Neural progenitor cell (in vitro differentiated cells): ENCODE measurements around the gene ZNF346. TPM values are rescaled to one million over a fixed set of nuclear protein-coding genes. Genes with fewer than 3 reads are reported as not detected.

Experiments
- DNase-seq: peaks from one replicate; pipeline ENCODE4 v3.0.0-alpha.2; 2016; ENCODE audit warnings: low spot score
- H2AFZ ChIP-seq: fragments of 200-600 bp; sonication (generic); replicated peaks from 2 replicates; pipeline ENCODE4 v1.6.1; 2016; ENCODE audit warnings: antibody characterized with exemption
- H3F3A ChIP-seq: fragments of 200-600 bp; sonication (generic); 2 replicates; pipeline ENCODE4 v1.6.1; 2016; ENCODE audit warnings: antibody characterized with exemption, low read depth
- H3K27ac ChIP-seq: fragments of 200-600 bp; sonication (generic); 2 replicates; pipeline ENCODE4 v1.5.1; 2016; ENCODE audit warnings: mild to moderate bottlenecking
- H3K27me3 ChIP-seq: fragments of 200-600 bp; sonication (generic); 2 replicates; pipeline ENCODE4 v1.6.1; 2016; ENCODE audit warnings: mild to moderate bottlenecking, moderate library complexity
- H3K36me3 ChIP-seq: fragments of 200-600 bp; sonication (generic); 2 replicates; pipeline ENCODE4 v1.5.1; 2016
- H3K4me1 ChIP-seq: fragments of 200-600 bp; sonication (generic); 2 replicates; pipeline ENCODE4 v1.6.1; 2016; ENCODE audit warnings: mixed run types
- H3K4me2 ChIP-seq: fragments of 200-600 bp; sonication (generic); 2 replicates; pipeline ENCODE4 v1.6.1; 2016
- H3K4me3 ChIP-seq: fragments of 200-600 bp; sonication (generic); 2 replicates; pipeline ENCODE4 v1.5.1; 2016
- H3K79me2 ChIP-seq: fragments of 200-600 bp; sonication (generic); 2 replicates; pipeline ENCODE4 v1.6.1; 2016; ENCODE audit warnings: low read depth
- H3K9ac ChIP-seq: fragments of 200-600 bp; sonication (generic); 2 replicates; pipeline ENCODE4 v1.6.1; 2016
- H3K9me3 ChIP-seq: fragments of 200-600 bp; sonication (generic); 2 replicates; pipeline ENCODE4 v1.5.1; 2016; ENCODE audit warnings: low read depth
- H4K20me1 ChIP-seq: fragments of 200-600 bp; sonication (generic); 2 replicates; pipeline ENCODE4 v1.6.1; 2016; ENCODE audit warnings: low read depth
- H3K27ac Mint-ChIP-seq: 3 replicates; pipeline ENCODE4 v1.8.0; 2021; ENCODE audit warnings: mixed read lengths
- H3K27me3 Mint-ChIP-seq: 2 replicates; pipeline ENCODE4 v1.8.0; 2022; ENCODE audit warnings: low read depth, mild to moderate bottlenecking, inconsistent platforms, moderate library complexity, mixed read lengths; ENCODE audit not compliant: insufficient read depth
- H3K36me3 Mint-ChIP-seq: 3 replicates; pipeline ENCODE4 v1.8.0; 2021; ENCODE audit warnings: mixed read lengths
- H3K4me1 Mint-ChIP-seq: 3 replicates; pipeline ENCODE4 v1.8.0; 2021; ENCODE audit warnings: mixed read lengths
- H3K4me3 Mint-ChIP-seq: 3 replicates; pipeline ENCODE4 v1.8.0; 2021; ENCODE audit warnings: mild to moderate bottlenecking, moderate library complexity, mixed read lengths
- H3K9me3 Mint-ChIP-seq: 3 replicates; pipeline ENCODE4 v1.8.0; 2020; ENCODE audit warnings: mixed read lengths
- CTCF ChIP-seq: fragments of 200-600 bp; sonication (generic); IDR thresholded peaks from 2 replicates; pipeline ENCODE4 v1.5.1; 2017; ENCODE audit warnings: antibody characterized with exemption, mild to moderate bottlenecking
- EZH2 ChIP-seq: fragments of 200-600 bp; sonication (generic); IDR thresholded peaks from 2 replicates; pipeline ENCODE4 v1.6.1; 2017; ENCODE audit warnings: antibody characterized with exemption, mild to moderate bottlenecking, moderate library complexity
- EZH2phosphoT487 ChIP-seq: fragments of 200-600 bp; sonication (generic); IDR thresholded peaks from 2 replicates; pipeline ENCODE4 v1.6.1; 2017; ENCODE audit warnings: antibody characterized with exemption
- total RNA-seq: library from RNA; depleted of rRNA; stranded (reverse); fragments of >200 nt; gene quantifications from 2 replicates; pipeline ENCODE4 v1.2.3, GENCODE V29; 2015; ENCODE audit warnings: low replicate concordance

The ZNF346 gene
- total RNA-seq, 1 donor from 2014 or later = 28.2 TPM

- Histone ChIP-seq H3K4me3 (no peak overlapping the region), H3K27me3 (peaks cover 8% of the 10 kb centered on the region), H3K4me2 (no peak overlapping the region), H2AFZ (no peak overlapping the region), H4K20me1 (no peaks in the 10 kb centered on the region), H3K4me1 (peaks cover 7% of the 10 kb centered on the region), H3K9ac (no peak overlapping the region), H3K36me3 (no peaks in the 10 kb centered on the region), H3F3A (peaks cover 18% of the 10 kb centered on the region), H3K9me3 (no peaks in the 10 kb centered on the region), H3K27ac (no peak overlapping the region), H3K79me2 (no peaks in the 10 kb centered on the region)
- H3K27me3 Mint-ChIP-seq = peaks cover 18% of the 10 kb centered on the region
- peaks cover 25% of the 10 kb centered on the region for H3K4me1 Mint-ChIP-seq
- DNase-seq = no peak
- no peak overlapping the region for H3K27ac Mint-ChIP-seq
- H3K4me3 Mint-ChIP-seq = no peak overlapping the region
- no peak for TF ChIP-seq EZH2phosphoT487
- H3K36me3 Mint-ChIP-seq = no peaks in the 10 kb centered on the region
- no peaks in the 10 kb centered on the region for H3K9me3 Mint-ChIP-seq
Observed at GRCh38 chr5:177084175-177084574, 61.7 kb downstream of the ZNF346 start.

GRCh38 chr5:177085985-177086653 lies 63.6 kb downstream of the ZNF346 start:
- Histone ChIP-seq H3K4me3 (no peak overlapping the region), H3K27me3 (peaks cover 8% of the 10 kb centered on the region), H2AFZ (no peak overlapping the region), H3K9me3 (no peaks in the 10 kb centered on the region), H3K4me1 (peaks cover 7% of the 10 kb centered on the region), H3K79me2 (no peaks in the 10 kb centered on the region), H3K36me3 (no peaks in the 10 kb centered on the region), H3K9ac (no peak overlapping the region), H4K20me1 (no peaks in the 10 kb centered on the region), H3K4me2 (no peak overlapping the region), H3K27ac (no peak overlapping the region), H3F3A (peaks cover 18% of the 10 kb centered on the region)
- H3K4me1 Mint-ChIP-seq = peaks cover 29% of the 10 kb centered on the region
- no peak for DNase-seq
- TF ChIP-seq EZH2 (no peak), EZH2phosphoT487 (no peak), CTCF (no peak)
- peaks cover 19% of the 10 kb centered on the region for H3K27me3 Mint-ChIP-seq
- no peaks in the 10 kb centered on the region for H3K36me3 Mint-ChIP-seq
- no peaks in the 10 kb centered on the region for H3K9me3 Mint-ChIP-seq
- peak overlapping the region; percentile 75 for H3K4me3 Mint-ChIP-seq
- peak overlapping the region; percentile 82 for H3K27ac Mint-ChIP-seq

- peaks cover 19% of the 10 kb centered on the region for H3K27me3 Mint-ChIP-seq
- H4K20me1 ChIP-seq = no peaks in the 10 kb centered on the region
- no peaks in the 10 kb centered on the region for H3K36me3 ChIP-seq
- H3K4me3 Mint-ChIP-seq = peak within 1 kb of the TSS; percentile 75
- no peak within 1 kb of the TSS for H3K27ac ChIP-seq
- peaks cover 29% of the 10 kb centered on the region for H3K4me1 Mint-ChIP-seq
- H3K4me3 ChIP-seq = peak within 1 kb of the TSS; percentile 70
- peak; percentile 96 for DNase-seq
- peaks cover 7% of the 10 kb centered on the region for H3K4me1 ChIP-seq
- peaks cover 8% of the 10 kb centered on the region for H3K27me3 ChIP-seq
- peak within 1 kb of the TSS; percentile 82 for H3K27ac Mint-ChIP-seq
- TF ChIP-seq CTCF (peak; percentile 75), EZH2phosphoT487 (no peak)
- H3K36me3 Mint-ChIP-seq = no peaks in the 10 kb centered on the region
- H3K9me3 Mint-ChIP-seq = no peaks in the 10 kb centered on the region
- peak within 1 kb of the TSS; percentile 88 for H2AFZ ChIP-seq
- peak within 1 kb of the TSS; percentile 79 for H3K4me2 ChIP-seq
- no peaks in the 10 kb centered on the region for H3K9me3 ChIP-seq
- peaks cover 18% of the 10 kb centered on the region for H3F3A ChIP-seq
- no peaks in the 10 kb centered on the region for H3K79me2 ChIP-seq
- H3K9ac ChIP-seq = no peak within 1 kb of the TSS
Observed at GRCh38 chr5:177086654-177087397, 64.3 kb downstream of the ZNF346 start, which contains the start of gene FGFR4. TSS of gene FGFR4 (plus strand) at chr5:177086915. CDS start at chr5:177089603, 2,688 bp downstream.
